Measurements from ENCODE around the gene LACRT.

LACRT gene

DNA sequence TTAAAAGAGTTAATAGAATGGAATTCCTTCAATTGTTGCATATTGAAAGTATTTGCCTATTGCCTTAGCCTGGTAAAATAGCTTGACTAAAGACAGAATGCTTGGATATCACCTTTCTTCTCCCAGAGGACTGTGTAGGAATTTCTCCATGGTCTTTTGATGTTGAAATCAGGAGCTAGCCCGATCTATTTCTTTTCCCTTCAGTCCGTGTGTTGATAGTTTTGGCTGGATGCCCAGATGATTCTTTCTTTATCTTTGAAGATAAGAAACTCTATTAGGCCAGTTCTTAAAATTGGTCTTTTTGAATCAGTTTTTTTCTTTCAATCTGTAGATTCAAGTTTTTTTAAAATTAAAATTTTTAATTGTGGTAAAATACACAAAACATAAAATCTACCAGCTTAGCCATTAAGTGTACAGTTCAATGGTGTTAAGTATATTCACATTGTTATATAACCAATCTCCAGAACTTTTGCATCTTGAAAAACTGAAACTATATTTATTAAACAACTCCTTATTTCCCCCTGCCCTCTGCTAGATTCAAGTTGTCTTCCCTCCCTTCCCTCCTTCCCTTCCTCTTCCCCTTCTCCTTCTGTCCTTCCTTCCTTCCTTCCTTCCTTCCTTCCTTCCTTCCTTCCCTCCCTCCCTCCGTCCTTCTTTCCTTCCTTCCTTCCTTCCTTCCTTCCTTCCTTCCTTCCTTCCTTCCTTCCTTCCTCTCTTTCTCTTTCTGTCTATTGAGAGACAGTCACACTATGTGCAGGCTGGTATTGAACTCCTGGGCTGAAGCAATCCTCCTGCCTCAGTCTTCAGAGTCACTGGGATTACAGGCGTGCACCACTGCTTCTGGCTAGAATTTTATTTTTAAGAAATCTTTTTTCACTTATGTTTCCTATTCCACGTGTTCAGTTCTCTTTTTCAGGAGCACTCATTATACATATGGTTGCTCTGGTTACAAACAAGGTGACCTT lies 10.1 kb downstream of the LACRT start:
- TF ChIP-seq ZFX (IDR thresholded peaks at IDR 0.05): no peak
- TF ChIP-seq CTCF (conservative IDR thresholded peaks at IDR 0.05): no peak
- no peak overlapping the region for H3K27ac ChIP-seq

DNA sequence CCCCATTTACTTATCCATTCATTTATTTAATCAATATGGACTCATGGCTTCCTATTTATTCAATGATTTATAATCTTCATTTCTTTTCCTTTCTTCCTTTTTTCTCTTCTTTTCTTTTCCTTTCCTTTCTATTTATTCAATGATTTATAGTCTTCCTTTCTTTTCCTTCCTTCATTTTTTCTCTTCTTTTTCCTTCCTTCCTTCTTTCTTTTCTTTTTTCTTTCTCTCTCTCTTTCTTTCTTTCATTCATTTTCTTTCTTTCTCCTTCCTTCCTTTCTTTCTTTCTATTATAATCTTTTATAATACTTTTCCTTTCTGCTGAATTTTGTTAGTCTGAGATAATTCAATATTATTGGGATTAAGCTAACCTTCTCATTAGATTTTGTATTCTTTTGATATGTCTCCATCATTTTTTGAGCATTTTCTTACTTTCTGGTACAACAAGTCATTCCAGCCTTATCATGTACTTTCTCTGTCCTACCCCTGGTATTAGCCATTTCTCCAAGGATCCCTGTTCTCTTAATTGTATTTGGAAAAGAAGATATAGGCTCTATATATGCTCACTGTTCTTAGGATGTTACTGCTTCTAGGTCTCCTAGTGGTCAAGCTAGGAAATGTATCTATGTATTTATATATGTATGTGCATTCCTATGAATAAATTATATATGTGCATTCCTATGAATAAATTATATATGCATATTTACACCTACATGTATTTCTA lies 12.1 kb downstream of the LACRT start:
- peak; percentile 73 for TF ChIP-seq CTCF (conservative IDR thresholded peaks at IDR 0.05)
- no peak for TF ChIP-seq ZFX (IDR thresholded peaks at IDR 0.05)
- peak overlapping the region; percentile 56; the same call in 1 of the 2 replicates for H3K27ac ChIP-seq

DNA sequence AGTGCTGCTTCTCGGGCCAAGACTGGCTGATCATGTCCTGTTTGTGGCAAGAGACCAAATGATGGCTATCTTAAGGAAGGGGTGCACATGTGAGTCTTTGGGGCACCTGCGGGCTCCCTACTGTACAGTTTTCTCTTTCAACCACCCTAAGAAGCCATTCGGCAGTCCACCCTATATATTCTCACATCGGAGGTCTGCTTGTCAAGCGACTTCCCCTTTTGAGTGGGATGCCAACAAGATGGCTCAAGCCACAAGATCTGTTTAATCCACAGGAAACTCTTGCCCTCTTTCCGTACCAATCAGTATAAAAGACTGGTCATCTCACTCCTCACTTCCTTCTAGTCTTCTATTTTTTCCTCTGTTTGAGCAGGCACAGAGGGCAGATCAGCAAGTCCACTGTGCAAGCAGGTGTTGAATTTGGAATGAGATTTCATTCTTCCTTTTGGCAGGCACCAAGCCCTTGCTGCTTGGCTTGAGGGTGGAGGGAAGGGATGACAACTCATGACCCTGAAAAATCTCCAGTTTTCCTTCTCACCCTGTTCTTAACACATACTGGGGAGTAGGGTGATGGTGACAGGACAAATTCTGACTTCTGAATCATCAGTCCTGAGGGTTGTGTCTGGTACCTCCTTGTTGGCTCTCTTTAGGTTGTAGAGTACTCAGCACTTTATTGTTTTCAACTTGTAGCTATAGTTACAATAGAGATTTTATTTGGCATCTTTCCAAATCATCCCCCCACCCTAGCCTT lies 17.6 kb downstream of the LACRT start:
- H3K27ac ChIP-seq: peak overlapping the region; percentile 60; the same call in 1 of the 2 replicates

DNA sequence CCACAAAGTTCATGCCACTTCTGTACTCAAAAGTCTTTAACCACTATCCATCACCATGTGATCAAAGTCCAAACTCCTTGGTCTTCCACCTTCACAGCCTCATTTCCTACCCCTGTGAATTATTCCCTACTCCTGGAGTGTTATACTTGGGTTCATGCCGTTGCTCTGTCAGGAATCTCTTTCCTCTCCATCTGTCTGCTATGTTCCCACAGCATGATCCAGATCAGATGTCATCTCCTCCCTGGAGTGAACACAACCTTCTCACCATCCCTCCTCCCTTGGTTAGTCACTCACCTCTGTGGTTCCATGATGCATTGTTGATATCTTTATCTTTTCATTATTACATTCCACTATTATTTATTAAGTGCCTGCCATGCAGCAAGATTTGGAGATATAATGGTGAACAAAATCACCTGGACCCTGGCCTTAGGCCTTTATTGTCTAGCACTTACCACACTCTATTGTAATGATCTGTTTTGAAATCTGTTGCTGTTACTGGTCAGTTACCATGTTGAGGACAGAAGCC lies 22.4 kb downstream of the LACRT start:
- no peak overlapping the region for H3K27ac ChIP-seq
- no peak for TF ChIP-seq ZFX (IDR thresholded peaks at IDR 0.05)
- no peak for TF ChIP-seq CTCF (conservative IDR thresholded peaks at IDR 0.05)

More for the DNA sequence above, 17.6 kb downstream of the LACRT start:
- TF ChIP-seq ZFX (IDR thresholded peaks at IDR 0.05): no peak
- TF ChIP-seq CTCF (conservative IDR thresholded peaks at IDR 0.05): no peak

GRCh38 chr12:54611715-54612149 lies 23.0 kb downstream of the LACRT start:
- TF ChIP-seq ZFX (IDR thresholded peaks at IDR 0.05): no peak
- no peak for TF ChIP-seq CTCF (conservative IDR thresholded peaks at IDR 0.05)
- no peak overlapping the region for H3K27ac ChIP-seq

- no peak overlapping the region for H3K27ac ChIP-seq
- TF ChIP-seq ZFX (IDR thresholded peaks at IDR 0.05): no peak
- no peak for TF ChIP-seq CTCF (conservative IDR thresholded peaks at IDR 0.05)
These were observed 25.9 kb downstream of the LACRT start for GRCh38 chr12:54608769-54609168.

All from C4-2B (cell line).